Mesodermal cell (in vitro differentiated cells): ENCODE results near the gene CENPL. TPM values are rescaled to one million over a fixed set of nuclear protein-coding genes. Genes with fewer than 3 reads are reported as not detected.

Experiments
- H3K27ac ChIP-seq: 2 replicates; pipeline ENCODE4 v1.7.0; 2013; ENCODE audit warnings: mild to moderate bottlenecking, low read depth, low read length, moderate library complexity; ENCODE audit not compliant: severe bottlenecking
- H3K36me3 ChIP-seq: 2 replicates; pipeline ENCODE4 v1.7.1; 2013; ENCODE audit warnings: mild to moderate bottlenecking, low read length, moderate library complexity; ENCODE audit not compliant: control insufficient read depth, insufficient read depth
- H3K4me1 ChIP-seq: one replicate; pipeline ENCODE4 v1.7.1; 2013; ENCODE audit warnings: mild to moderate bottlenecking, low read length; ENCODE audit not compliant: insufficient read depth, control insufficient read depth, poor library complexity, severe bottlenecking
- H3K4me3 ChIP-seq: 2 replicates; pipeline ENCODE4 v1.7.0; 2013; ENCODE audit warnings: low read length, control low read depth, mild to moderate bottlenecking; ENCODE audit not compliant: insufficient read depth, poor library complexity, severe bottlenecking; ENCODE audit errors: extremely low read depth
- H3K9me3 ChIP-seq: 2 replicates; pipeline ENCODE4 v1.7.1; 2013; ENCODE audit warnings: mild to moderate bottlenecking, low read length, moderate library complexity; ENCODE audit not compliant: control insufficient read depth
- WGBS, 2 experiments: methylation state at CpG; one replicate each; pipeline ENCODE4 v1.1.5; 2013; ENCODE audit warnings: missing lambda C conversion rate in 2 of 2; ENCODE audit not compliant: insufficient coverage in 2 of 2; 5-methylcytosine and 5-hydroxymethylcytosine counted together
- polyA plus RNA-seq, 2 experiments: library from polyadenylated mRNA; stranded (reverse); fragments of 50-300 nt; gene quantifications; one replicate each; pipeline ENCODE4 v1.2.3, GENCODE V29; 2013

The CENPL gene
- 8.9 TPM for polyA plus RNA-seq (2013, experiment 1 of 2)
- polyA plus RNA-seq (2013, experiment 2 of 2), result 9.3 TPM

GRCh38 chr1:173824315-173825081, at the start of gene CENPL, which contains the start of gene DARS2:
Gene CENPL (minus strand): TSS chr1:173824883. CDS start chr1:173811299, 13,584 bp downstream.
Gene DARS2 (plus strand): TSS chr1:173824673. CDS start chr1:173825230, 557 bp downstream.
- H3K36me3 ChIP-seq, result peaks cover 18% of the 10 kb centered on the region
- no peaks in the 10 kb centered on the region for H3K9me3 ChIP-seq
- H3K4me3 ChIP-seq, result peak within 1 kb of the TSS; percentile 83
- peak within 1 kb of the TSS; percentile 98 for H3K27ac ChIP-seq
- H3K4me1 ChIP-seq, result peaks cover 6% of the 10 kb centered on the region
- WGBS, 2 experiments, result 0% methylated on average over 43 to 55 of the region's 55 CpGs

GRCh38 chr1:173871500-173871899, 46.8 kb upstream of the CENPL start:
- H3K9me3 ChIP-seq, result no peaks in the 10 kb centered on the region
- H3K27ac ChIP-seq, result no peak overlapping the region
- 100% methylated on average over 1 of the region's 2 CpGs; no CpG with 5 or more reads in 1 of the 2 experiments for WGBS, 2 experiments
- H3K36me3 ChIP-seq, result peaks cover 36% of the 10 kb centered on the region
- peaks cover 5% of the 10 kb centered on the region for H3K4me1 ChIP-seq
- no peak overlapping the region for H3K4me3 ChIP-seq

- WGBS, 2 experiments, result 91 to 98% methylated on average over 4 to 5 of the region's 5 CpGs
- Histone ChIP-seq H3K36me3 (peaks cover 41% of the 10 kb centered on the region), H3K9me3 (no peaks in the 10 kb centered on the region), H3K27ac (no peak overlapping the region), H3K4me1 (peaks cover 5% of the 10 kb centered on the region), H3K4me3 (no peak overlapping the region)
Measured at GRCh38 chr1:173871091-173871490, 46.4 kb upstream of the CENPL start.

- H3K4me3 ChIP-seq, result no peak overlapping the region
- H3K36me3 ChIP-seq, result peaks cover 43% of the 10 kb centered on the region
- H3K27ac ChIP-seq, result no peak overlapping the region
- no peaks in the 10 kb centered on the region for H3K9me3 ChIP-seq
- WGBS, 2 experiments, result 91 to 95% methylated on average over 11 of the region's 15 CpGs
- H3K4me1 ChIP-seq, result peaks cover 5% of the 10 kb centered on the region
Measured at GRCh38 chr1:173870252-173871075, 45.8 kb upstream of the CENPL start.

- Histone ChIP-seq H3K27ac (peak overlapping the region; percentile 92), H3K4me3 (peak overlapping the region; percentile 80), H3K36me3 (peaks cover 47% of the 10 kb centered on the region), H3K4me1 (peaks cover 5% of the 10 kb centered on the region), H3K9me3 (no peaks in the 10 kb centered on the region)
- WGBS, 2 experiments, result 10% methylated on average over 2 of the region's 5 CpGs; no CpG with 5 or more reads in 1 of the 2 experiments
Measured at GRCh38 chr1:173869021-173869359, 44.3 kb upstream of the CENPL start.

- Histone ChIP-seq H3K4me3 (peak within 1 kb of the TSS; percentile 80), H3K9me3 (no peaks in the 10 kb centered on the region), H3K27ac (peak within 1 kb of the TSS; percentile 92), H3K36me3 (peaks cover 52% of the 10 kb centered on the region), H3K4me1 (peaks cover 5% of the 10 kb centered on the region)
- 0% methylated on average over 24 to 36 of the region's 53 CpGs for WGBS, 2 experiments
Measured at GRCh38 chr1:173868266-173869020, 43.8 kb upstream of the CENPL start, which contains the start of gene ZBTB37. Gene ZBTB37 (plus strand): TSS chr1:173868380. CDS start chr1:173870226, 1,846 bp downstream.

- WGBS, 2 experiments, result 0% methylated on average over 18 to 20 of the region's 30 CpGs
- Histone ChIP-seq H3K36me3 (peaks cover 58% of the 10 kb centered on the region), H3K27ac (peak within 1 kb of the TSS; percentile 92), H3K4me1 (peaks cover 5% of the 10 kb centered on the region), H3K4me3 (peak within 1 kb of the TSS; percentile 80), H3K9me3 (no peaks in the 10 kb centered on the region)
Measured at GRCh38 chr1:173867753-173868265, 43.1 kb upstream of the CENPL start, which contains the start of gene GAS5. Gene GAS5 (minus strand): TSS chr1:173867989.

GRCh38 chr1:173867141-173867752, 42.6 kb upstream of the CENPL start:
- peaks cover 5% of the 10 kb centered on the region for H3K4me1 ChIP-seq
- peak overlapping the region; percentile 90 for H3K27ac ChIP-seq
- 0 to 1% methylated on average over 29 of the region's 32 CpGs for WGBS, 2 experiments
- peaks cover 64% of the 10 kb centered on the region for H3K36me3 ChIP-seq
- no peaks in the 10 kb centered on the region for H3K9me3 ChIP-seq
- peak overlapping the region; percentile 80 for H3K4me3 ChIP-seq

GRCh38 chr1:173866413-173867115, 41.9 kb upstream of the CENPL start:
- peak overlapping the region; percentile 80 for H3K4me3 ChIP-seq
- 0% methylated on average over 1 of the region's 2 CpGs; no CpG with 5 or more reads in 1 of the 2 experiments for WGBS, 2 experiments
- H3K9me3 ChIP-seq, result no peaks in the 10 kb centered on the region
- peaks cover 64% of the 10 kb centered on the region for H3K36me3 ChIP-seq
- peak overlapping the region; percentile 90 for H3K27ac ChIP-seq
- H3K4me1 ChIP-seq, result peaks cover 5% of the 10 kb centered on the region
